GM23338 (cell line): ENCODE data around the gene ARSD. TPM values are rescaled to one million over a fixed set of nuclear protein-coding genes. Genes with fewer than 3 reads are reported as not detected.

Experiments used
- ATAC-seq: fragments of 200-7000 bp; cut with Tn5 transposase; 3 replicates; pipeline ENCODE4 v1.9.1; 2020
- DNase-seq: peaks from one replicate; pipeline ENCODE4 v3.0.0-alpha.2; 2015; ENCODE audit warnings: low spot score
- H2AFZ ChIP-seq: fragments of 200-600 bp; sonication (generic); 2 replicates; pipeline ENCODE4 v1.8.0; 2016; ENCODE audit warnings: antibody characterized with exemption, mild to moderate bottlenecking, moderate library complexity
- H3F3A ChIP-seq: fragments of 200-600 bp; sonication (generic); replicated peaks from 2 replicates; pipeline ENCODE4 v1.8.0; 2017; ENCODE audit warnings: antibody characterized with exemption, mixed run types, low read depth
- H3K27ac ChIP-seq: fragments of 200-600 bp; sonication (generic); 2 replicates; pipeline ENCODE4 v1.6.1; 2016; ENCODE audit warnings: low read depth
- H3K27me3 ChIP-seq: fragments of 200-600 bp; sonication (generic); 2 replicates; pipeline ENCODE4 v1.8.0; 2016; ENCODE audit warnings: mild to moderate bottlenecking, mixed run types, moderate library complexity; ENCODE audit not compliant: insufficient read depth
- H3K36me3 ChIP-seq: fragments of 200-600 bp; sonication (generic); 2 replicates; pipeline ENCODE4 v1.8.0; 2016; ENCODE audit warnings: mild to moderate bottlenecking; ENCODE audit not compliant: insufficient read depth
- H3K4me1 ChIP-seq: fragments of 200-600 bp; sonication (generic); 2 replicates; pipeline ENCODE4 v1.8.0; 2016; ENCODE audit warnings: mild to moderate bottlenecking, moderate library complexity; ENCODE audit not compliant: insufficient read depth
- H3K4me2 ChIP-seq: fragments of 200-600 bp; sonication (generic); 2 replicates; pipeline ENCODE4 v1.7.1; 2017; ENCODE audit warnings: mixed run types
- H3K4me3 ChIP-seq: fragments of 200-600 bp; sonication (generic); 2 replicates; pipeline ENCODE4 v1.6.1; 2016; ENCODE audit warnings: mixed run types
- H3K79me2 ChIP-seq: fragments of 200-600 bp; sonication (generic); replicated peaks from 2 replicates; pipeline ENCODE4 v1.8.0; 2017; ENCODE audit warnings: mild to moderate bottlenecking; ENCODE audit not compliant: insufficient read depth
- H3K9me2 ChIP-seq: fragments of 200-600 bp; sonication (generic); 2 replicates; pipeline ENCODE4 v1.8.0; 2017; ENCODE audit not compliant: insufficient read depth
- H4K20me1 ChIP-seq: fragments of 200-600 bp; sonication (generic); replicated peaks from 2 replicates; pipeline ENCODE4 v1.8.0; 2017; ENCODE audit warnings: mild to moderate bottlenecking; ENCODE audit not compliant: insufficient read depth
- H3K27ac Mint-ChIP-seq: 2 replicates; pipeline ENCODE4 v1.8.0; 2020; ENCODE audit warnings: inconsistent platforms, mild to moderate bottlenecking, moderate library complexity, mixed read lengths
- H3K27me3 Mint-ChIP-seq: 3 replicates; pipeline ENCODE4 v1.8.0; 2022; ENCODE audit warnings: low read depth, mild to moderate bottlenecking, moderate library complexity, mixed read lengths, inconsistent platforms; ENCODE audit not compliant: insufficient read depth, poor library complexity
- H3K36me3 Mint-ChIP-seq: 3 replicates; pipeline ENCODE4 v1.8.0; 2021; ENCODE audit warnings: low read depth, mild to moderate bottlenecking, inconsistent platforms, moderate library complexity, mixed read lengths
- H3K4me1 Mint-ChIP-seq: 3 replicates; pipeline ENCODE4 v1.8.0; 2020; ENCODE audit warnings: mild to moderate bottlenecking, inconsistent platforms, mixed read lengths
- H3K4me3 Mint-ChIP-seq: 3 replicates; pipeline ENCODE4 v1.8.0; 2021; ENCODE audit warnings: moderate library complexity, mild to moderate bottlenecking, inconsistent platforms, mixed read lengths
- H3K9me3 Mint-ChIP-seq: 3 replicates; pipeline ENCODE4 v1.8.0; 2020; ENCODE audit warnings: moderate library complexity, mild to moderate bottlenecking, inconsistent platforms, mixed read lengths
- CREB1 ChIP-seq: fragments of 250-450 bp; sonication (Bioruptor Pico); IDR thresholded peaks from 2 replicates; pipeline ENCODE4 v1.5.0; 2020; ENCODE audit warnings: low read depth, mild to moderate bottlenecking, moderate library complexity
- ETS1 ChIP-seq: IDR thresholded peaks from 2 replicates; pipeline ENCODE4 v1.6.1; 2016; ENCODE audit warnings: antibody characterized with exemption
- EZH2phosphoT487 ChIP-seq: fragments of 200-600 bp; sonication (generic); IDR thresholded peaks from one replicate; pipeline ENCODE4 v1.8.1; 2018; ENCODE audit warnings: antibody characterized with exemption; ENCODE audit not compliant: unreplicated experiment
- JUNB ChIP-seq: IDR thresholded peaks from one replicate; pipeline ENCODE4 v1.6.1; 2016; ENCODE audit warnings: antibody characterized with exemption; ENCODE audit not compliant: unreplicated experiment
- NANOG ChIP-seq: IDR thresholded peaks from 2 replicates; pipeline ENCODE4 v1.6.1; 2016; ENCODE audit warnings: antibody characterized with exemption, borderline replicate concordance
- POLR2AphosphoS5 ChIP-seq: IDR thresholded peaks from 2 replicates; pipeline ENCODE4 v1.6.1; 2016; ENCODE audit warnings: antibody characterized with exemption, low read depth
- STAT1 ChIP-seq: IDR thresholded peaks from one replicate; pipeline ENCODE4 v1.6.1; 2016; ENCODE audit warnings: antibody characterized with exemption; ENCODE audit not compliant: unreplicated experiment
- ZNF114 ChIP-seq: fragments of 250-450 bp; sonication (Bioruptor Pico); IDR thresholded peaks from 2 replicates; pipeline ENCODE4 v1.5.0; 2020; ENCODE audit warnings: mild to moderate bottlenecking, moderate library complexity
- ZNF331 ChIP-seq: fragments of 250-450 bp; sonication (Bioruptor Pico); IDR thresholded peaks from 2 replicates; pipeline ENCODE4 v1.5.0; 2020; ENCODE audit warnings: low read depth, mild to moderate bottlenecking, moderate library complexity
- polyA plus RNA-seq: library from polyadenylated mRNA; unstranded; fragments of >200 nt; fragmentation: Nextera tagmentation; extraction: Ambion mirVana; gene quantifications from 2 replicates; pipeline ENCODE4 v1.2.1, GENCODE V29; 2016
- total RNA-seq: library from RNA; depleted of rRNA; stranded (reverse); fragments of >200 nt; shearing (Covaris generic); gene quantifications from 2 replicates; pipeline ENCODE4 v1.2.3, GENCODE V29; 2014
- TF ChIP-seq, protein P1 (sequence below), 2 experiments: fragments of 200-600 bp in 1 of 2; sonication (generic) in 1 of 2; conservative IDR thresholded peaks; 2 replicates each; pipeline versions ENCODE4 v1.5.1 to v1.6.1; 2016 to 2017; ENCODE audit warnings: antibody characterized with exemption in 2 of 2, low read depth in 2 of 2, mild to moderate bottlenecking in 2 of 2, moderate library complexity in 1 of 2

The ARSD gene
- total and polyA plus RNA-seq, 2 experiments from 2014 or later, result 1.3 to 1.7 TPM

GRCh38 chrX:2875798-2876399, 53.2 kb downstream of the ARSD start:
- Histone ChIP-seq H3F3A (no peaks in the 10 kb centered on the region), H3K4me3 (no peak overlapping the region), H3K27me3 (no peaks in the 10 kb centered on the region), H3K36me3 (no peaks in the 10 kb centered on the region), H3K9me2 (no peaks in the 10 kb centered on the region), H3K4me2 (no peak overlapping the region), H3K4me1 (no peaks in the 10 kb centered on the region), H2AFZ (no peak overlapping the region), H4K20me1 (no peaks in the 10 kb centered on the region), H3K79me2 (no peaks in the 10 kb centered on the region), H3K27ac (no peak overlapping the region)
- H3K9me3 Mint-ChIP-seq, result no peaks in the 10 kb centered on the region; the same call in 2 of the 3 replicates
- H3K27me3 Mint-ChIP-seq, result peaks cover 1% of the 10 kb centered on the region
- TF ChIP-seq, protein P1, sequence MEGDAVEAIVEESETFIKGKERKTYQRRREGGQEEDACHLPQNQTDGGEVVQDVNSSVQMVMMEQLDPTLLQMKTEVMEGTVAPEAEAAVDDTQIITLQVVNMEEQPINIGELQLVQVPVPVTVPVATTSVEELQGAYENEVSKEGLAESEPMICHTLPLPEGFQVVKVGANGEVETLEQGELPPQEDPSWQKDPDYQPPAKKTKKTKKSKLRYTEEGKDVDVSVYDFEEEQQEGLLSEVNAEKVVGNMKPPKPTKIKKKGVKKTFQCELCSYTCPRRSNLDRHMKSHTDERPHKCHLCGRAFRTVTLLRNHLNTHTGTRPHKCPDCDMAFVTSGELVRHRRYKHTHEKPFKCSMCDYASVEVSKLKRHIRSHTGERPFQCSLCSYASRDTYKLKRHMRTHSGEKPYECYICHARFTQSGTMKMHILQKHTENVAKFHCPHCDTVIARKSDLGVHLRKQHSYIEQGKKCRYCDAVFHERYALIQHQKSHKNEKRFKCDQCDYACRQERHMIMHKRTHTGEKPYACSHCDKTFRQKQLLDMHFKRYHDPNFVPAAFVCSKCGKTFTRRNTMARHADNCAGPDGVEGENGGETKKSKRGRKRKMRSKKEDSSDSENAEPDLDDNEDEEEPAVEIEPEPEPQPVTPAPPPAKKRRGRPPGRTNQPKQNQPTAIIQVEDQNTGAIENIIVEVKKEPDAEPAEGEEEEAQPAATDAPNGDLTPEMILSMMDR (conservative IDR thresholded peaks at IDR 0.05; ENCODE audit: low read depth in 2 of 2), result peak; percentile 43 to 58
- no peak for TF ChIP-seq CREB1 (CRISPR knock-in tag)
- ATAC-seq, result peak; percentile 63
- H3K4me1 Mint-ChIP-seq, result peaks cover 12% of the 10 kb centered on the region; the same call in 2 of the 3 replicates
- H3K27ac Mint-ChIP-seq, result no peak overlapping the region
- H3K36me3 Mint-ChIP-seq, result peaks cover 41% of the 10 kb centered on the region
- peak; percentile 46 for DNase-seq
- no peak overlapping the region for H3K4me3 Mint-ChIP-seq

- peaks cover 39% of the 10 kb centered on the region for H3K36me3 Mint-ChIP-seq
- H3K79me2 ChIP-seq, result no peaks in the 10 kb centered on the region
- no peak overlapping the region for H3K27ac ChIP-seq
- no peaks in the 10 kb centered on the region for H3K9me2 ChIP-seq
- H3K4me3 ChIP-seq, result no peak overlapping the region
- no peaks in the 10 kb centered on the region for H3K4me1 ChIP-seq
- TF ChIP-seq ZNF331 (CRISPR knock-in tag), result no peak
- no peak for TF ChIP-seq NANOG
- no peak for TF ChIP-seq JUNB
- no peak for TF ChIP-seq CREB1 (CRISPR knock-in tag)
- TF ChIP-seq ZNF114 (CRISPR knock-in tag), result no peak
- no peaks in the 10 kb centered on the region; the same call in 2 of the 3 replicates for H3K9me3 Mint-ChIP-seq
- DNase-seq, result no peak
- no peak overlapping the region for H3K4me3 Mint-ChIP-seq
- no peaks in the 10 kb centered on the region for H3K27me3 ChIP-seq
- H3K4me2 ChIP-seq, result no peak overlapping the region
- H3K27ac Mint-ChIP-seq, result no peak overlapping the region
- H4K20me1 ChIP-seq, result no peaks in the 10 kb centered on the region
- no peak overlapping the region for H2AFZ ChIP-seq
- no peaks in the 10 kb centered on the region for H3K36me3 ChIP-seq
- ATAC-seq, result no peak
- peaks cover 12% of the 10 kb centered on the region; the same call in 2 of the 3 replicates for H3K4me1 Mint-ChIP-seq
- H3K27me3 Mint-ChIP-seq, result peaks cover 1% of the 10 kb centered on the region
- no peaks in the 10 kb centered on the region for H3F3A ChIP-seq
Measured at GRCh38 chrX:2875136-2875481, 54.0 kb downstream of the ARSD start.

- Histone ChIP-seq H3K79me2 (no peaks in the 10 kb centered on the region), H3K36me3 (no peaks in the 10 kb centered on the region), H3K27ac (no peak overlapping the region), H3K4me3 (no peak overlapping the region), H3K4me2 (no peak overlapping the region), H3K4me1 (no peaks in the 10 kb centered on the region), H2AFZ (no peak overlapping the region), H3K27me3 (no peaks in the 10 kb centered on the region), H4K20me1 (no peaks in the 10 kb centered on the region), H3K9me2 (no peaks in the 10 kb centered on the region), H3F3A (no peaks in the 10 kb centered on the region)
- no peak for ATAC-seq
- DNase-seq, result no peak
- Mint-ChIP-seq H3K9me3 (no peaks in the 10 kb centered on the region; the same call in 2 of the 3 replicates), H3K36me3 (peaks cover 36% of the 10 kb centered on the region), H3K4me1 (peaks cover 12% of the 10 kb centered on the region; the same call in 2 of the 3 replicates), H3K27ac (no peak overlapping the region), H3K27me3 (peaks cover 1% of the 10 kb centered on the region), H3K4me3 (no peak overlapping the region)
- TF ChIP-seq ETS1 (no peak), POLR2AphosphoS5 (no peak), NANOG (no peak), EZH2phosphoT487 (no peak), STAT1 (no peak), ZNF331 (CRISPR knock-in tag) (no peak)
- TF ChIP-seq, protein P1 (conservative IDR thresholded peaks at IDR 0.05; ENCODE audit: low read depth in 2 of 2), result no peak
Measured at GRCh38 chrX:2874222-2875135, 54.7 kb downstream of the ARSD start.
